ENCODE results near the gene PAF1.

Gene PAF1

DNA sequence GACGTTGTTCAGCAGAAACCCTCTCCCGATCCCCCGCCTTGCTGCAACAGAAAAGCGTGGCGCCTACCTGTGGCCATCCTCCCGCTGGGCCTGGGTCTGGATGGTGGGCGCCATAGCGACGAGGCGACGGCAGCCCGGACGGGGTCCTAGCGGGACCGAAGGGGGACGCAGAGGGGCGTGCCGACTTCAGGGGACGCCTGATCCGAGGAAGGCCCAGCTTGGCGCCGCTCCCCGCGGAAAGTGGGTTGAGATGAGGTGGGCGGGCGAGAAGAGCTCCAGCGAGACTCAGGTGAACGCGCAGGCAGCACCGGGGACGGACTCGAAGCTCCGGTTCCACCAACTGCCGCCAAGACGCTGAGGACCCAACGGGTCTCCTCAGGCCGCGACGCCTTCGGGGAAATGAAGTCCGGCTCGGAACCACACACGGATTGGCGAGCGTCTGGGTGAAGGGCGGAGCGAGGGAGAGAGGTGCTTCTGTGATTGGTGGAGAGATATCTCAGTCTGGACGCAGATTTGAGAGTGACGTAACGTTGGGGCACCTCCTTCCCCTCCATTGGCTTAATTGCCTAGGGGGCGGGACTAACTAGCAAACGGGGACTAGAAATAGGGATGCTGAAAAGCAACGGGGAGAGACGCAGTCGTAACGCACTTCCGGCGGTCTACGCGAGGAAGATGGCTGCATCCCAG is at the start of gene PAF1, which contains the start of gene MED29:
TSS of gene PAF1 (minus strand) at position 356 of the 687 bp plus-strand sequence. CDS start at position 114, 242 bp downstream.
TSS of gene MED29 (plus strand) at position 628 of the 687 bp plus-strand sequence. CDS start at position 673, 45 bp downstream.
- no peak for TF ChIP-seq ZFX (IDR thresholded peaks at IDR 0.05)
- TF ChIP-seq, protein P1, sequence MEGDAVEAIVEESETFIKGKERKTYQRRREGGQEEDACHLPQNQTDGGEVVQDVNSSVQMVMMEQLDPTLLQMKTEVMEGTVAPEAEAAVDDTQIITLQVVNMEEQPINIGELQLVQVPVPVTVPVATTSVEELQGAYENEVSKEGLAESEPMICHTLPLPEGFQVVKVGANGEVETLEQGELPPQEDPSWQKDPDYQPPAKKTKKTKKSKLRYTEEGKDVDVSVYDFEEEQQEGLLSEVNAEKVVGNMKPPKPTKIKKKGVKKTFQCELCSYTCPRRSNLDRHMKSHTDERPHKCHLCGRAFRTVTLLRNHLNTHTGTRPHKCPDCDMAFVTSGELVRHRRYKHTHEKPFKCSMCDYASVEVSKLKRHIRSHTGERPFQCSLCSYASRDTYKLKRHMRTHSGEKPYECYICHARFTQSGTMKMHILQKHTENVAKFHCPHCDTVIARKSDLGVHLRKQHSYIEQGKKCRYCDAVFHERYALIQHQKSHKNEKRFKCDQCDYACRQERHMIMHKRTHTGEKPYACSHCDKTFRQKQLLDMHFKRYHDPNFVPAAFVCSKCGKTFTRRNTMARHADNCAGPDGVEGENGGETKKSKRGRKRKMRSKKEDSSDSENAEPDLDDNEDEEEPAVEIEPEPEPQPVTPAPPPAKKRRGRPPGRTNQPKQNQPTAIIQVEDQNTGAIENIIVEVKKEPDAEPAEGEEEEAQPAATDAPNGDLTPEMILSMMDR (conservative IDR thresholded peaks at IDR 0.05), result no peak
- peak within 1 kb of the TSS; percentile 96 for H3K27ac ChIP-seq

DNA sequence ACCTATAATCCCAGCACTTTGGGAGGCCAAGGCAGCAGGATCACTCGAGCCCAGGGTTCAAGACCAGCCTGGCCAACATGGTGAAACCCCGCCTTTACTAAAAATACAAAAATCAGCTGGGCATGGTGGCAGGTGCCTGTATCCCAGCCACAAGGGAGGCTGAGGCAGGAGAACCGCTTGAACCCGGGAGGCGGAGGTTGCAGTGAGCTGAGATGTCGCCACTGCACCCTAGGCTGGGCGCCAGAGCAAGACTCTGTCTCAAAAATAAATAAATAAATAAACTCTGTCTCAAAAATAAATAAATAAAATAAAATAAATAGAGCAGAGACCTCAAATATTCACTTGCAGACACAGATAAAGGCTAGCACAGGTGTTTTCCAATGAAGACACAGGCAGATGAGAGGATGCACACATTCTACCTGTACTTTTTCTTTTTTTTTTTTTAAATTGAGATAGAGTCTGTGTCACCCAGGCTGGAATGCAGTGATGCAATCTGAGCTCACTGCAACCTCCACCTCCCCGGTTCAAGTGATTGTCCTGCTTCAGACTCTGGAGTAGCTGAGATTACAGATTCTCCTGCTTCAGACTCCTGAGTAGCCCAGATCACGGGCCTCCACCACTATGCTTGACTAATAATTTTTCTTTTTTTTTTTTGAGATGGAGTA is 47.5 kb upstream of the PAF1 start:
- H3K27ac ChIP-seq, result no peak overlapping the region
- no peak for TF ChIP-seq ZFX (IDR thresholded peaks at IDR 0.05)
- TF ChIP-seq, protein P1 (conservative IDR thresholded peaks at IDR 0.05), result no peak

DNA sequence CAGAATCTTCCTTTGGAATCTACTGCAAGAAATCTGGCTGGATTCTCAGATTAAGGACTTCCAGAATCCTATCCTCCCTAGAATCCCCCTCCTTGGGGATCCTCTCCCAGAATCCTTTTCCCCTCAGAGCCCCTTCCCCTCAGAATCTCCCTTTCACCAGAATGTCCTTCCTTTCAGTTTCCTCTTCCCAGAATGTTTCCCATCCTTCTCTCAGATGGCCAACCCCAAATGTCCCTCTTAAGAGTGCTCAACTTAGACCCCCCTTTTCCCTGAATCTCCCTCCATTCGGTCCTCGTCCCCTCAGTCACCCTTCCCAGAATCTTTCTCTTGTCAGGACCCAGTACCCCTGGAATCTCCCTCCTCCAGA is 45.4 kb upstream of the PAF1 start:
- TF ChIP-seq ZFX (IDR thresholded peaks at IDR 0.05), result no peak
- TF ChIP-seq, protein P1 (conservative IDR thresholded peaks at IDR 0.05), result no peak
- peak overlapping the region; percentile 95 for H3K27ac ChIP-seq

DNA sequence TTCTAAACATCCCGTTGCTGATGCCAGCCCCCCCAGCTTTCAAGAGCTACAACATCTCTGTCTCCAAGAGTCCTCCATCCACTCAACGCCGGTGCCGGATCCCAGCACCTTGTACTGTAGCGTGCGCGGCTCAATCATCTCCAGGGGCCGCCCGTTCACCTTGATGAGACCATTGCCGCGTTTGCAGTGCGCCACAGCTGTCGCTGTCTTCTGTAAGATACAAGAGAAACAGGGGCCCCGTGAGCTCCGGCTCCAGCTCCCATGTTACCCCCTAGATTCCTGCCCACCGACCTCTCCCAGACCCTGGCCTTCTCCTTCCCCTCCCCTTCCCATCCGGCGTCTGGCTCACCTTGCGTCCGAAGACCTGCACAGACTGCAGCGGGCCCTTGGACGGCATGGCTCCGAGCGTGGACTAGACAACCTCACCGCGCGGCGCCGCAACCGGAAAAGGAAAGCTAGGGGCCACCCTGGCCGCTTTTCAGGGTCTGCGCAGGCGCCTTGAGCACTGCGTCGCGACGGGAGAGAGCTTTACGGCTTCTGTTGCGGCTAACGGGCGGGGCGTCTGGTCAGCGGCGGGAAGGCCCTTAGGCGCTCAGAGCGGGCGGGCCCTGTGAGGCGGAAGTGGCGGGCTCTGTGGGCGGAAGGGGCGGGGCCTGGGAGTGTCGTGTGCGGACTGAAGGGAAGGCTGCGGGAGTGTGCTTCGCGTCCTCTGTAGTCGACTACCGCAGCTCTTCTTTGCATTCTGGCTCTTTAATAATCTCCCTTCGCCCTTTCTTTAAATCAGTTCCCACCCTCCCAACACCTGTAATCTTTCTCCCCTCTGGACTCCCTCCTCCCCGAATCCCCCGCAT is 44.8 kb upstream of the PAF1 start, which contains the start of gene RPS16:
TSS of gene RPS16 (minus strand) at position 451 of the 851 bp plus-strand sequence. CDS start at position 397, 54 bp downstream.
- peak within 1 kb of the TSS; percentile 95 for H3K27ac ChIP-seq
- TF ChIP-seq ZFX (IDR thresholded peaks at IDR 0.05), result no peak
- TF ChIP-seq, protein P1 (conservative IDR thresholded peaks at IDR 0.05), result no peak

DNA sequence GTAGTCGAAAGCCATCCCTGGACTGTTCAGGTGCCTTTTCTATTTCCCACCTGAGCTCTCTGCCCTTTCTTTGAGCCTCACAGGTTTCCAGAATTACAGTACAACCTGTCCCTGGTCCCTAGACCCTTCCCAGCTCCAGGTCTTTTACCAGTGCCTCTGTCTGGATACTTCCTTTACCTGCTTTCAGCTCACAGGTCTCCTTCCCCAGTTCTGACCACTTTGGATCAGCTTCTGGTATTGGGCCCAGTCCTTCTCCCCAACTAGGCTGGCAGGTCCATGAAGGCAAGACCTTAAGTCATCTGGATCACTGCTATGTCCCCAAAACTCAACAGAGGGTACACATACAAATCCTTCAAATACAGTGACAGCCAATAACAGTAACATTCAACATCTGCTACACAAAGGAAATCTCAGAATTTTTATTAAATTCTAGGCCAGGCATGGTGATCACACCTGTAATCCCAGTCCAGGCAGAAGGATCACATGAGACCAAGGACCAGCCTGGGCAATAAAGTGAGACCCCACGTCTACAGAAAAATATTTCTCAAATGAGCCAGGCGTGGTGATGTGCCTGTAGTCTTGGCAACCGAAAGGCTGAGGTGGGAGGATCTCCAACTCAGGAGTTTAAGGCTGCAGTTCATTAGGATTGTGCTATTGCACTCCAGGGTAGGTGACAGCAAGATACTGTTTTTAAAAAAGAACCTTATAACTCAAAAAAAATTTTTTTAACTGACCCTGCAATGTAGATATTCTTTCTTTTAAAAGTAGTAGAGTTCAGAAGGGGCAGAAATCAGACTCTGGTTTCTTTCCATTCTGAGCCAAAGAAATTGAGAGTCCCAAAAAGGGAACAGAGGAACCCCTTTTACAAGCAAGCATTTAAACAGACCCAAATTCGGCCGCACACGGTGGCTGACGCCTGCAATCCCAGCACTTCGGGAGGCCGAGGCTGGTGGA is 43.5 kb upstream of the PAF1 start:
- peak overlapping the region; percentile 95 for H3K27ac ChIP-seq
- TF ChIP-seq, protein P1 (conservative IDR thresholded peaks at IDR 0.05), result no peak

DNA sequence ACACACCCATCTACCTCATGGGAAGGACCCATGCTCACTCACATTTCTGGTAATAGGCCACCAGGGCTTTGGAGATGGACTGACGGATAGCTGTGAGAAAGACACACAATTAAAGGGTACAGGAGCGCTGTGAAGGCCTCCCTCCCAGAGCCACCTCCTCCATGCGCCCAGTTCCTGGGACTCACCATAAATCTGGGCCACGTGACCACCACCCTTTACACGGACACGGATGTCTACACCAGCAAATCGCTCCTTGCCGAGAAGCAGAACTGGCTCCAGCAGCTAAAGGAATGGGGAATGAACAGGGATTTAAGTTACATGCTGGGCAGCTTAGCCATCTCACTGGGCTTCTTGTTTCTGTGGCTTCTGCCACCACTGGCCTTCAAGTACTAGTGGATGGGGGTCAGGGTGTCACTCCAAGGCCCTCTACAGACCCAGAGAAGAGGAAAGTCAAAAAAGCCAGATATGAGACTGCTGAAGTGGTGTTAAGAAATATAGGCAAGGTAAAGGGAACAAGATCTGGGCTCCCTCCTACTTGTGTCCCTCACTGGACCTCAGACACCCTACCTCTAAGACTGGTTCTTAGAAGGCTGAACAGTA is 42.7 kb upstream of the PAF1 start:
- H3K27ac ChIP-seq, result peak overlapping the region; percentile 95
- TF ChIP-seq, protein P1 (conservative IDR thresholded peaks at IDR 0.05), result no peak
- no peak for TF ChIP-seq ZFX (IDR thresholded peaks at IDR 0.05)

Data from C4-2B (cell line).